AG10803 (cell line): ENCODE results near the gene DLX4.

Source experiments
- DNase-seq: peaks from one replicate; pipeline ENCODE4 v3.0.0; 2010; ENCODE audit warnings: low read depth
- H3K4me3 ChIP-seq: 2 replicates; pipeline ENCODE4 v1.5.1; 2011; ENCODE audit warnings: mild to moderate bottlenecking, low read length, control low read depth
- TF ChIP-seq, protein P1 (sequence below): conservative IDR thresholded peaks from 2 replicates; pipeline ENCODE4 v1.5.1; 2011; ENCODE audit warnings: mild to moderate bottlenecking, low read length, control low read depth, inconsistent platforms

DLX4 gene

DNA sequence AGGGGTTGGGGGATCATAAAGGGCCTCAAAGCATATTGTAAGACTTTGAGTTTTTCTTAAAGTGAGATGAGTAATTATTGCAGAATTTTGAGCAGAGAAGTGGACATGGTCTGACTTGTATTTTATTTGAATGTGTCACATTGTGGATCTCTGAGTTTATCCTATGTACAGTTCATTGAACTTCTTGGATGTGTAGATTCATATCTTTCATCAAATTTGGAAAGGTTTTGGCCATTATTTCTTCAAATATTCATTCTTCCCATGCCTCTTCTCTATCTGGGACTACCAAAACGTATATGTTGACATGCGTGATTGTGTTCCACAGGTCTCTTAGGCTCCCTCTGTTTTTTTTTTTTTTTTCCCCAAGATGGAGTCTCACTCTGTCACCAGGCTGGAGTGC lies 40.3 kb downstream of the DLX4 start:
- TF ChIP-seq, protein P1, sequence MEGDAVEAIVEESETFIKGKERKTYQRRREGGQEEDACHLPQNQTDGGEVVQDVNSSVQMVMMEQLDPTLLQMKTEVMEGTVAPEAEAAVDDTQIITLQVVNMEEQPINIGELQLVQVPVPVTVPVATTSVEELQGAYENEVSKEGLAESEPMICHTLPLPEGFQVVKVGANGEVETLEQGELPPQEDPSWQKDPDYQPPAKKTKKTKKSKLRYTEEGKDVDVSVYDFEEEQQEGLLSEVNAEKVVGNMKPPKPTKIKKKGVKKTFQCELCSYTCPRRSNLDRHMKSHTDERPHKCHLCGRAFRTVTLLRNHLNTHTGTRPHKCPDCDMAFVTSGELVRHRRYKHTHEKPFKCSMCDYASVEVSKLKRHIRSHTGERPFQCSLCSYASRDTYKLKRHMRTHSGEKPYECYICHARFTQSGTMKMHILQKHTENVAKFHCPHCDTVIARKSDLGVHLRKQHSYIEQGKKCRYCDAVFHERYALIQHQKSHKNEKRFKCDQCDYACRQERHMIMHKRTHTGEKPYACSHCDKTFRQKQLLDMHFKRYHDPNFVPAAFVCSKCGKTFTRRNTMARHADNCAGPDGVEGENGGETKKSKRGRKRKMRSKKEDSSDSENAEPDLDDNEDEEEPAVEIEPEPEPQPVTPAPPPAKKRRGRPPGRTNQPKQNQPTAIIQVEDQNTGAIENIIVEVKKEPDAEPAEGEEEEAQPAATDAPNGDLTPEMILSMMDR, result no peak
- no peak overlapping the region for H3K4me3 ChIP-seq
- DNase-seq, result no peak

DNA sequence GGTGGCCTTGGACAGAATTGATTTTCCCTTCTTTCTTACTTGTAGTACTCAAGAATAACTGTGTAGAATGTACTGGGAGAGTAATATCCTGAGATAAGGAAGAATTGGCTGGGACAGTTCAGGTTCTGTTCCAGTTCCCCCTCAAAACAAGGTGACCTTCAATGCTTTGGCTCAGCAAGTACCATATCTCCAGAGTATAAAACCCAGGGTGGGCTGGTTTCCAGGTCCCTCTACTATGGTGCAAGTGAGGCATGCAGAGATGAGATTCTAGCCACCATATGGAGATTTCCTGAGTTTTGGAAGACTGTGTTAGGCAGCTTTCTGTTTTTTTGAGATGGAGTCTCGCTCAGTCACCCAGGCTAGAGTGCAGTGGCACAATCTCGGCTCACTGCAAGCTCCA lies 44.1 kb downstream of the DLX4 start:
- no peak for DNase-seq
- H3K4me3 ChIP-seq, result no peak overlapping the region
- TF ChIP-seq, protein P1, result no peak

DNA sequence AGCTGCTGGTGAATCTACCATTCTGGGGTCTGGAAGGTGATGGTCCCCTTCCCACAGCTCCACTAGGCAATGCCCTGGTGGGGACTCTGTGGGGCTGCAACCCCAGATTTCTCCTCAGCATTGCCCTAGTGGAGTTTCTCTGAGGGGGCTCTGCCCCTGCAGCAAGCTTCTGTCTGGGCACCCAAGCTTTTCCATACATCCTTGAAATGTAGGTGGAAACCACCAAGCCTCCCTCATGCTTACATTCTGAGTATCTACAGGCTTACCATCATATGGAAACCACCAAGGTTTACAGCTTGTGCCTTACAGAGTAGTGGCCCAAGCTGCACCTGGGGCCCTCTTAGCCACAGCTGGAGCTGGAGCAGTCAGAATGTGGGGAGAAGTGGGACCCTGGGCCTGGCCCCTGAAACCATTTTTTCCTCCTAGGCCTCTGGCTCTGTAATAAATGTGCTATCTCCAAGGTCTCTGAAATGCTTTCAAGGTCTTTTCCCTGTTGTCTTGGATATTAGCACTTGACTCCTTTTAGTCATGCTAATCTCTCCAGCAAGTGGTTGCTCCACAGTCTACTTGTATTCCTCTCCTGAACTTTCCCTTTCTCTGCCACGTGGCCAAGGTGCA lies 45.6 kb downstream of the DLX4 start:
- DNase-seq, result no peak
- TF ChIP-seq, protein P1, result no peak
- no peak overlapping the region for H3K4me3 ChIP-seq

DNA sequence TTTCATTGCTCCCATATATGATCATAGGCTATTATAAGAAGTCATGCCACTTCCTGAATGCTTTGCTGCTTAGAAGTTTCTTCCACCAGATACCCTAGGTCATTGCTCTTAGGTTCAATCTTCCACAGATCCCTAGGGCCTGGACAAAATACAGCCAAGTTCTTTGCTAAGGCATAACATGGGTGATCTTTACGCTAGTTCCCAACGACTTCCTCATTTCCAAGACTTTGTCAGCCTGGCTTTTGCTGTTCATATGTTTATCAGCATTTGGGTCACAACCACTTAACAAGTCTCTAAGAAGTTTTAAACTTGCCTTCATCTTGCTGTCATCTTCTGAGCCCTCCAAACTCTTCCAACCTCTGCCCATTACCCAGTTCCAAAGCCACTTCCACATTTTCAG lies 46.2 kb downstream of the DLX4 start:
- TF ChIP-seq, protein P1, result no peak
- no peak for DNase-seq
- no peak overlapping the region for H3K4me3 ChIP-seq

DNA sequence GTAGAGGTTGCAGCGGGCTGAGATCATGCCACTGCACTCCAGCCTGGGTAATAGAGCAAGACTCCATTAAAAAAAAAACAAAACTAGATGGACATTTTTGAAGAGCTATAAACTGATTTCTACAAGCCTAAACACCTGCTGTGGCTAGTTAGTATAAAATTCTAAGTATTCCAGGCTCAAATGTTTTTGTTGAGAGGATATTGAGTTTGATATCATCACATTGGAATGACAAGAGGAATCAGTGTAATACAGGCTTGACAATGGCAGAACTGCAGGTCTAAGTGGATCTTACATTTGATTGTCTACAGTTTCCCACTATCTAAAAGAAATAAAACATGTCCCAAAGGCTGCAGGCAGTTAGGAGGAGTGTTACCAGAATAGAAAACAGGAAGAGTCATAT lies 49.9 kb downstream of the DLX4 start:
- TF ChIP-seq, protein P1, result no peak
- H3K4me3 ChIP-seq, result no peak overlapping the region
- DNase-seq, result peak; percentile 22

DNA sequence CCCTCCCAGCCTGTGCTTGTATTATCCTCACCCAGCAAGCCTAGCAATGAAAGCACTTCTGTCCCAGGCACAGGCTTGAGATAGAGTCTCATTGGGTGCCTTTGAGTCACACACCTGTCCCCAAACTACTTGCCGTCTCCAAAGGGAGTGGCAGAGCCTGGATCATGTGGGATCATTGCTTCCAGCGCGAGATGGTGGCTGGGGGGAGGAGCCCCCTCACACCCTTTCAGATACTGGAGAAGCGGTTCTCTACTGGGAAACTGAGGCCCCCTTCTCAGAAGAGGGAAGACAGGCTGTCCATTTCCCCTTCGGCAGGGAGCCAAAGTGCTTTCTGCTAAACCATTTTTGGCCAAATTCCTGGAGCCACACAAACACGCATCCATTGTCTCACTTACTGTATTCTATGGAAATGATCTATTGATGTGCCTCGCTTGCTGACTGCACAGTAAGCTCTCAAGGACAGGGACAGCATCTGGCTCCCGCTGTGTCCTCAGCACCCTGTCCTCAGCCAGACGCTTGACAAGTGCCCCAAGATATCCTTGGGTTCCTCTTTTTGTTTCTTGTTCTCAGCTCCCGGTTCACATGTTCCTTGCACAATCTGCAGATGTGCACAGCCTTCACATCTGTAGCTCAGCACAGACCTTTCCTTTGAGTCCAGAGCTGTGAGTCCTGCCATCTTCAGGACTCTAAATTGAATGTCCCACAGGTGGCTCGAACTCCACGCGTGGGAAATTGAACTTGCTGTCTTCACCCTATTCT lies 52.0 kb downstream of the DLX4 start:
- DNase-seq, result no peak
- TF ChIP-seq, protein P1, result no peak
- no peak overlapping the region for H3K4me3 ChIP-seq
